H1 (cell line): Measurements from ENCODE around the gene TNNI2. TPM values are rescaled to one million over a fixed set of nuclear protein-coding genes. Genes with fewer than 3 reads are reported as not detected.

Experiments used
- CTCF ChIA-PET: fragments of 300-600 bp; sonication (Branson Sonifier 250); formaldehyde crosslinking; loops from one replicate; lab custom pipeline; 2021; ENCODE audit not compliant: partially characterized antibody; lab: Charles Lee
- POLR2A ChIA-PET: fragments of 300-600 bp; sonication (Branson Sonifier 250); formaldehyde crosslinking; loops from one replicate; lab custom pipeline; 2021; ENCODE audit warnings: inconsistent platforms; ENCODE audit not compliant: partially characterized antibody; lab: Charles Lee
- DNase-seq, 2 experiments: peaks; one replicate each; pipeline versions ENCODE4 v3.0.0 to v3.0.0-alpha.2; 2010 to 2022; ENCODE audit warnings: low spot score in 2 of 2, low read depth in 1 of 2, mixed read lengths in 1 of 2
- FAIRE-seq: peaks from 2 replicates; lab custom pipeline; 2011; peaks lifted over from hg19 to GRCh38; lab: Jason Lieb, UNC
- H2AFZ ChIP-seq: 2 replicates; pipeline ENCODE4 v1.8.1; 2012; ENCODE audit warnings: low read length, inconsistent platforms
- H2AK5ac ChIP-seq: 2 replicates; pipeline ENCODE4 v1.6.1; 2013; ENCODE audit warnings: low read depth, low read length
- H2BK120ac ChIP-seq: replicated peaks from 2 replicates; pipeline ENCODE3; 2013; ENCODE audit warnings: low read depth, low read length, inconsistent platforms
- H2BK12ac ChIP-seq: 2 replicates; pipeline ENCODE4 v1.6.1; 2013; ENCODE audit warnings: low read depth, low read length
- H2BK15ac ChIP-seq: 2 replicates; pipeline ENCODE4 v1.6.1; 2013; ENCODE audit warnings: low read length
- H2BK20ac ChIP-seq: 2 replicates; pipeline ENCODE4 v1.6.1; 2013; ENCODE audit warnings: low read length
- H2BK5ac ChIP-seq: 2 replicates; pipeline ENCODE4 v1.6.1; 2013; ENCODE audit warnings: low read depth, low read length
- H3K14ac ChIP-seq: 2 replicates; pipeline ENCODE4 v1.6.1; 2013; ENCODE audit warnings: inconsistent platforms; ENCODE audit not compliant: insufficient read length
- H3K18ac ChIP-seq: 2 replicates; pipeline ENCODE4 v1.6.1; 2013; ENCODE audit warnings: low read length; ENCODE audit errors: extremely low read depth
- H3K23ac ChIP-seq: 2 replicates; pipeline ENCODE4 v1.6.1; 2013; ENCODE audit warnings: inconsistent platforms; ENCODE audit not compliant: insufficient read length
- H3K23me2 ChIP-seq: 2 replicates; pipeline ENCODE4 v1.6.1; 2013; ENCODE audit warnings: low read depth, low read length
- H3K27ac ChIP-seq: 2 replicates; pipeline ENCODE4 v1.6.1; 2011; ENCODE audit warnings: low read depth, low read length, inconsistent platforms
- H3K27me3 ChIP-seq, 4 experiments: replicated peaks in 1 of 4; 1 replicate in 1 of 4; 2 replicates in 3 of 4; pipeline versions ENCODE4 v1.6.1 to v1.8.1; 2011 to 2013; ENCODE audit warnings: low read length in 3 of 4, mild to moderate bottlenecking in 3 of 4, inconsistent platforms in 2 of 4, mixed read lengths in 2 of 4, moderate library complexity in 1 of 4; ENCODE audit not compliant: control insufficient read depth in 3 of 4, insufficient read depth in 3 of 4; ENCODE audit errors: extremely low read depth in 1 of 4
- H3K36me3 ChIP-seq, 4 experiments: 2 replicates each; pipeline versions ENCODE4 v1.6.1 to v1.8.1; 2011 to 2013; ENCODE audit warnings: mild to moderate bottlenecking in 4 of 4, low read length in 3 of 4, moderate library complexity in 2 of 4, control low read depth in 1 of 4, inconsistent platforms in 1 of 4; ENCODE audit not compliant: insufficient read depth in 4 of 4, control insufficient read depth in 2 of 4
- H3K4ac ChIP-seq: replicated peaks from 2 replicates; pipeline ENCODE3; 2013; ENCODE audit warnings: low read length, low read depth, mixed read lengths, inconsistent platforms; ENCODE audit not compliant: insufficient read length
- H3K4me1 ChIP-seq, 4 experiments: replicated peaks in 1 of 4; 1 replicate in 1 of 4; 2 replicates in 3 of 4; pipeline versions ENCODE4 v1.6.1 to v1.8.1; 2011 to 2013; ENCODE audit warnings: low read length in 3 of 4, inconsistent platforms in 2 of 4, mixed read lengths in 1 of 4; ENCODE audit not compliant: insufficient read depth in 4 of 4, control insufficient read depth in 3 of 4
- H3K4me2 ChIP-seq, 2 experiments: 2 replicates each; pipeline versions ENCODE4 v1.6.1 to v1.8.1; 2011 to 2013; ENCODE audit warnings: low read depth in 2 of 2, low read length in 2 of 2, control low read depth in 1 of 2, inconsistent platforms in 1 of 2, mild to moderate bottlenecking in 1 of 2; ENCODE audit not compliant: insufficient read depth in 1 of 2
- H3K4me3 ChIP-seq, 4 experiments: fragments of 200-600, 300-600 bp in 1 of 4; sonication (generic), shearing (Covaris generic), sonication (Bioruptor Twin) in 1 of 4; 2 replicates each; pipeline versions ENCODE4 v1.5.1 to v1.8.1; 2011 to 2016; ENCODE audit warnings: low read length in 4 of 4, low read depth in 3 of 4, control low read depth in 2 of 4, inconsistent platforms in 2 of 4, mild to moderate bottlenecking in 2 of 4, mixed read lengths in 1 of 4, moderate library complexity in 1 of 4; ENCODE audit not compliant: insufficient read depth in 2 of 4; ENCODE audit errors: extremely low read depth in 1 of 4
- H3K56ac ChIP-seq: replicated peaks from 2 replicates; pipeline ENCODE3; 2013; ENCODE audit warnings: low read depth, mild to moderate bottlenecking, mixed read lengths, low read length, inconsistent platforms; ENCODE audit not compliant: insufficient read length
- H3K79me1 ChIP-seq: 2 replicates; pipeline ENCODE4 v1.6.1; 2013; ENCODE audit warnings: low read depth, low read length, control low read depth
- H3K79me2 ChIP-seq, 2 experiments: 2 replicates each; pipeline versions ENCODE4 v1.6.1 to v1.8.1; 2012 to 2013; ENCODE audit warnings: low read length in 2 of 2, mild to moderate bottlenecking in 2 of 2, inconsistent platforms in 1 of 2; ENCODE audit not compliant: insufficient read depth in 2 of 2, control insufficient read depth in 1 of 2
- H3K9ac ChIP-seq, 4 experiments: replicated peaks in 1 of 4; 1 replicate in 1 of 4; 2 replicates in 3 of 4; pipeline versions ENCODE4 v1.6.1 to v1.8.1; 2011 to 2013; ENCODE audit warnings: low read depth in 3 of 4, low read length in 3 of 4, control low read depth in 2 of 4, mild to moderate bottlenecking in 2 of 4, moderate library complexity in 2 of 4, inconsistent platforms in 1 of 4; ENCODE audit errors: extremely low read depth in 1 of 4
- H3K9me3 ChIP-seq, 2 experiments: 2 replicates each; pipeline versions ENCODE4 v1.6.1 to v1.8.1; 2012 to 2013; ENCODE audit warnings: mild to moderate bottlenecking in 2 of 2, moderate library complexity in 2 of 2, control low read depth in 1 of 2, inconsistent platforms in 1 of 2, low read depth in 1 of 2, low read length in 1 of 2, mixed read lengths in 1 of 2; ENCODE audit not compliant: insufficient read depth in 2 of 2
- H4K20me1 ChIP-seq, 2 experiments: replicated peaks in 1 of 2; 2 replicates each; pipeline versions ENCODE3 to v1.8.1; 2011 to 2013; ENCODE audit warnings: inconsistent platforms in 2 of 2, low read length in 2 of 2, mild to moderate bottlenecking in 1 of 2; ENCODE audit not compliant: insufficient read depth in 2 of 2, control insufficient read depth in 1 of 2
- H4K5ac ChIP-seq: 2 replicates; pipeline ENCODE4 v1.6.1; 2013; ENCODE audit warnings: low read length, low read depth, mixed read lengths, inconsistent platforms; ENCODE audit not compliant: insufficient read length
- H4K8ac ChIP-seq: 2 replicates; pipeline ENCODE4 v1.8.0; 2013; ENCODE audit warnings: mild to moderate bottlenecking, moderate library complexity, low read length, inconsistent platforms; ENCODE audit not compliant: insufficient read depth; ENCODE audit errors: extremely low read depth
- H4K91ac ChIP-seq: replicated peaks from 2 replicates; pipeline ENCODE3; 2013; ENCODE audit warnings: low read length, mixed read lengths, inconsistent platforms; ENCODE audit not compliant: insufficient read length
- BACH1 ChIP-seq: IDR thresholded peaks from 2 replicates; pipeline ENCODE4 v1.6.1; 2012; ENCODE audit warnings: low read length, improper control_type of control experiment
- CBX5 ChIP-seq: fragments of 300-800, 300-1000 bp; sonication (generic); IDR thresholded peaks from 2 replicates; pipeline ENCODE4 v1.7.1; 2016; ENCODE audit warnings: antibody characterized with exemption, low read length, low read depth
- CBX8 ChIP-seq: fragments of 300-800, 300-1000 bp; sonication (generic); IDR thresholded peaks from 2 replicates; pipeline ENCODE4 v1.7.1; 2016; ENCODE audit warnings: low read depth, low read length, borderline replicate concordance
- EP300 ChIP-seq, 2 experiments: IDR thresholded peaks; 1 replicate in 1 of 2; 2 replicates in 1 of 2; pipeline ENCODE4 v1.6.1; 2011 to 2012; ENCODE audit warnings: low read depth in 2 of 2, low read length in 2 of 2, mild to moderate bottlenecking in 2 of 2, borderline replicate concordance in 1 of 2, inconsistent platforms in 1 of 2, moderate library complexity in 1 of 2
- FOSL1 ChIP-seq: IDR thresholded peaks from 2 replicates; pipeline ENCODE4 v1.6.1; 2011; ENCODE audit warnings: mild to moderate bottlenecking, low read depth, low read length, moderate library complexity; ENCODE audit not compliant: insufficient read depth
- HDAC6 ChIP-seq: IDR thresholded peaks from one replicate; pipeline ENCODE4 v1.7.1; 2012; ENCODE audit warnings: low read depth, mild to moderate bottlenecking, inconsistent platforms, low read length, moderate library complexity
- MAFK ChIP-seq: IDR thresholded peaks from 2 replicates; pipeline ENCODE4 v1.6.1; 2012; ENCODE audit warnings: low read depth, mild to moderate bottlenecking, improper control_type of control experiment, low read length
- NRF1 ChIP-seq: IDR thresholded peaks from 2 replicates; pipeline ENCODE4 v1.6.1; 2011; ENCODE audit warnings: mild to moderate bottlenecking, low read depth, low read length, improper control_type of control experiment
- SAP30 ChIP-seq: fragments of 300-600 bp; sonication (generic); IDR thresholded peaks from 2 replicates; pipeline ENCODE4 v1.7.1; 2012; ENCODE audit warnings: low read length, moderate library complexity, mild to moderate bottlenecking, inconsistent platforms; ENCODE audit not compliant: insufficient read depth, insufficient replicate concordance
- SP2 ChIP-seq: IDR thresholded peaks from 2 replicates; pipeline ENCODE4 v1.6.1; 2012; ENCODE audit warnings: mild to moderate bottlenecking, low read length, inconsistent platforms
- WGBS, 2 experiments: shearing (Covaris generic) in 1 of 2; methylation state at CpG; one replicate each; pipeline versions ENCODE4 v1.1.6 to v1.1.7; 2013 to 2015; ENCODE audit warnings: low lambda C conversion rate in 2 of 2, mixed read lengths in 2 of 2, inconsistent platforms in 1 of 2, low coverage in 1 of 2, missing lambda C conversion rate in 1 of 2; ENCODE audit not compliant: insufficient replicate concordance in 2 of 2, insufficient coverage in 1 of 2, insufficient read length in 1 of 2; ENCODE audit errors: extremely low coverage in 1 of 2, missing lambda C conversion rate in 1 of 2; 5-methylcytosine and 5-hydroxymethylcytosine counted together
- polyA plus RNA-seq, 7 experiments: library from polyadenylated mRNA; depleted of rRNA in 3 of 7; stranded (reverse) in 5 of 7; unstranded in 2 of 7; fragments of >200 nt in 5 of 7; fragments of 200-250 nt in 2 of 7; gene quantifications; 1 replicate in 5 of 7; 2 replicates in 1 of 7; 4 replicates in 1 of 7; pipeline versions ENCODE4 v1.2.1 to v1.2.3, GENCODE V29; 2011 to 2013; ENCODE audit warnings: missing spikeins in 2 of 7, mixed read lengths in 2 of 7
- total RNA-seq: library from RNA; stranded (reverse); fragmentation: NEBNext Ultra II Directional; extraction: Animal tissue kit (Norgen Biotek cat#: 25700); gene quantifications from 2 replicates; pipeline ENCODE4 v1.2.1, GENCODE V29; 2021
- TF ChIP-seq, protein P1 (sequence below): IDR thresholded peaks from 2 replicates; pipeline ENCODE4 v1.6.1; 2012; ENCODE audit warnings: inconsistent platforms

The TNNI2 gene
- total and polyA plus RNA-seq, 2 of the 8 experiments (the other 6 are each of a cell fraction or from before 2014, with no cell fraction given), result not detected

GRCh38 chr11:1848640-1849430 is 10.1 kb downstream of the TNNI2 start:
- FAIRE-seq, result no peak
- no peak overlapping the region for H2BK20ac ChIP-seq
- H3K9ac ChIP-seq, result no peak overlapping the region
- no peak overlapping the region for H2AK5ac ChIP-seq
- H3K27me3 ChIP-seq, result no peaks in the 10 kb centered on the region
- no peak overlapping the region for H3K14ac ChIP-seq
- no peaks in the 10 kb centered on the region for H3K36me3 ChIP-seq
- peaks cover 0 to 3% (median 0%) of the 10 kb centered on the region in 4 experiments; a peak in 1 of 7 replicates for H3K4me1 ChIP-seq
- ChIA-PET POLR2A (interaction anchor here (0.8 kb wide), 1 partner anchor 10 kb away, joined by 3 read pairs; the partner anchor contains the start of gene TNNI2), CTCF (interaction anchor here (0.9 to 15.7 kb wide), 15 partner anchors 10 to 305 kb away, joined by 3 to 232 read pairs (median 7); partner anchors contain the start of gene TNNI2)
- H2BK120ac ChIP-seq, result no peak overlapping the region
- H3K4ac ChIP-seq, result no peak overlapping the region
- H3K18ac ChIP-seq, result no peak overlapping the region
- H2BK12ac ChIP-seq, result no peak overlapping the region
- H3K9me3 ChIP-seq, result no peaks in the 10 kb centered on the region
- H2AFZ ChIP-seq, result no peak overlapping the region
- H4K5ac ChIP-seq, result no peak overlapping the region
- no peaks in the 10 kb centered on the region for H3K79me1 ChIP-seq
- no peak overlapping the region for H3K27ac ChIP-seq
- no peak overlapping the region for H3K4me2 ChIP-seq
- H3K4me3 ChIP-seq, result no peak overlapping the region
- H4K8ac ChIP-seq, result no peak overlapping the region
- H2BK5ac ChIP-seq, result no peak overlapping the region
- H4K91ac ChIP-seq, result no peak overlapping the region
- no peaks in the 10 kb centered on the region for H3K23me2 ChIP-seq
- no peak overlapping the region for H2BK15ac ChIP-seq
- no peaks in the 10 kb centered on the region for H3K79me2 ChIP-seq
- H4K20me1 ChIP-seq, result no peaks in the 10 kb centered on the region
- WGBS, 2 experiments, result 90% methylated on average over 13 of the region's 19 CpGs; no CpG with 5 or more reads in 1 of the 2 experiments
- no peak overlapping the region for H3K56ac ChIP-seq
- no peak overlapping the region for H3K23ac ChIP-seq
- no peak for DNase-seq
- no peak for TF ChIP-seq HDAC6
- TF ChIP-seq EP300 (IDR thresholded peaks at IDR 0.05; ENCODE audit: borderline replicate concordance in 1 of 2, low read depth in 2 of 2, low read length in 2 of 2), result no peak
- no peak for TF ChIP-seq CBX5
- no peak for TF ChIP-seq BACH1
- TF ChIP-seq SP2, result no peak
- TF ChIP-seq, protein P1, sequence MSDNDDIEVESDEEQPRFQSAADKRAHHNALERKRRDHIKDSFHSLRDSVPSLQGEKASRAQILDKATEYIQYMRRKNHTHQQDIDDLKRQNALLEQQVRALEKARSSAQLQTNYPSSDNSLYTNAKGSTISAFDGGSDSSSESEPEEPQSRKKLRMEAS, result no peak
- no peak for TF ChIP-seq CBX8
- TF ChIP-seq FOSL1, result no peak
- TF ChIP-seq NRF1, result no peak
- no peak for TF ChIP-seq MAFK
- no peak for TF ChIP-seq SAP30
